Heart left ventricle (tissue), 16 donors: ENCODE measurements around the gene ASIC3. TPM values are rescaled to one million over a fixed set of nuclear protein-coding genes. Genes with fewer than 3 reads are reported as not detected.

Source experiments
- ATAC-seq, 4 donors: fragments of 200-7000 bp; cut with Tn5 transposase; one replicate each; pipeline ENCODE4 v1.9.1; 2020 to 2022; ENCODE audit warnings: moderate library complexity in 4 of 4, mild to moderate bottlenecking in 3 of 4, moderate number of reproducible peaks in 1 of 4
- DNase-seq, 5 donors: peaks; one replicate each; pipeline ENCODE4 v3.0.0-alpha.2; 2020
- H3K27ac ChIP-seq, 12 donors: fragments of 200-600 bp; sonication (generic) in 4 of 12; one replicate each; pipeline versions ENCODE4 v1.5.0 to v1.8.0; 2016 to 2022; ENCODE audit warnings: mild to moderate bottlenecking in 2 of 12
- H3K27me3 ChIP-seq, 9 donors: fragments of 200-600 bp; sonication (generic) in 2 of 9; one replicate each; pipeline versions ENCODE4 v1.5.1 to v1.8.0; 2016 to 2022; ENCODE audit warnings: mild to moderate bottlenecking in 3 of 9
- H3K36me3 ChIP-seq, 9 donors: fragments of 200-600 bp; sonication (generic) in 2 of 9; one replicate each; pipeline versions ENCODE4 v1.5.0 to v1.8.0; 2018 to 2022; ENCODE audit warnings: mild to moderate bottlenecking in 2 of 9
- H3K4me1 ChIP-seq, 12 donors: fragments of 200-600 bp; sonication (generic) in 4 of 12; one replicate each; pipeline versions ENCODE4 v1.5.0 to v1.8.0; 2016 to 2022; ENCODE audit warnings: mild to moderate bottlenecking in 3 of 12
- H3K4me3 ChIP-seq, 12 donors: fragments of 200-600 bp; sonication (generic) in 4 of 12; one replicate each; pipeline versions ENCODE4 v1.5.0 to v1.8.0; 2017 to 2022; ENCODE audit warnings: mild to moderate bottlenecking in 9 of 12, moderate library complexity in 4 of 12
- H3K9me3 ChIP-seq, 12 donors: fragments of 200-600 bp; sonication (generic) in 4 of 12; one replicate each; pipeline versions ENCODE4 v1.5.0 to v1.8.0; 2016 to 2022; ENCODE audit warnings: mild to moderate bottlenecking in 1 of 12
- CTCF ChIP-seq, 12 donors: fragments of 200-600 bp; sonication (generic) in 4 of 12; IDR thresholded peaks; one replicate each; pipeline versions ENCODE4 v1.5.0 to v1.8.0; 2018 to 2022; ENCODE audit warnings: antibody characterized with exemption in 12 of 12, mild to moderate bottlenecking in 5 of 12
- POLR2A ChIP-seq, 2 donors: fragments of 450-650 bp; IDR thresholded peaks; one replicate each; pipeline ENCODE4 v1.6.1; 2017; ENCODE audit warnings: antibody characterized with exemption in 2 of 2, mild to moderate bottlenecking in 2 of 2, moderate library complexity in 2 of 2
- WGBS, 4 donors: extraction: QIAGEN DNeasy Blood & Tissue Kit in 2 of 4; methylation state at CpG; one replicate each; pipeline versions ENCODE4 v1.1.5 to v1.1.7; 2013 to 2018; 5-methylcytosine and 5-hydroxymethylcytosine counted together
- intact Hi-C, 10 donors: fragments of 100-400 bp; cut with DNase I; formaldehyde crosslinking; loops; one replicate each; pipeline versions ENCODE4 v1.11.1 to v1.14.2; 2022
- polyA plus RNA-seq, 2 donors: library from polyadenylated mRNA; stranded (reverse); fragments of 200-250 nt; gene quantifications; one replicate each; pipeline ENCODE4 v1.2.3, GENCODE V29; 2013
- total RNA-seq, 9 donors: library from RNA; depleted of rRNA in 2 of 9; stranded (reverse); fragments of >200 nt in 2 of 9; fragmentation: NEBNext Ultra II Directional in 3 of 9; extraction: Animal tissue kit (Norgen Biotek cat#: 25700) in 3 of 9; gene quantifications; one replicate each; pipeline versions ENCODE4 v1.1.0 to v1.2.4, GENCODE V29; 2016 to 2023
- donor health status: ischemic (EF 13 %, LVEDD 7.1; RV severe dilation, severe dysfunction).
- donor health status: healthy with polysubstance abuse.
- donor health status: DM: no; HTN: yes; CAD: no.
- donor health status: DM: no; HTN: no; CAD: no.
- donor health status: ischemic (EF 25% LVEDD 6.9; RV normal size, moderate dysfunction).
- donor health status: ischemic (EF 25% LVEDD 5.7; RV mildly dilated, moderate dysfunction).
- donor health status: healthy.
- donor health status: DM: yes; HTN: yes; CAD: no.
- donor health status: ischemic (EF 35%, LVEDD 5.7; RV mildly dilated, moderate dysfunction).
- donor health status: nonischemic (EF 11% LVEDD 7.7; RV severe dilation, severe dysfunction).
- donor health status: DM: yes; HTN: yes; CAD: no.
- donor health status: PGD.
- donor health status: ischemic (EF 29% LVEDD 5.4; RV normal size, mild dysfunction).
- donor health status: nonischemic (EF 23%, LVEDD 6.1; RV moderate dilation, normal function).

ASIC3 gene
- total and polyA plus RNA-seq, 11 donors, result 2.7 to 12.9 (median 4.8) TPM

DNA sequence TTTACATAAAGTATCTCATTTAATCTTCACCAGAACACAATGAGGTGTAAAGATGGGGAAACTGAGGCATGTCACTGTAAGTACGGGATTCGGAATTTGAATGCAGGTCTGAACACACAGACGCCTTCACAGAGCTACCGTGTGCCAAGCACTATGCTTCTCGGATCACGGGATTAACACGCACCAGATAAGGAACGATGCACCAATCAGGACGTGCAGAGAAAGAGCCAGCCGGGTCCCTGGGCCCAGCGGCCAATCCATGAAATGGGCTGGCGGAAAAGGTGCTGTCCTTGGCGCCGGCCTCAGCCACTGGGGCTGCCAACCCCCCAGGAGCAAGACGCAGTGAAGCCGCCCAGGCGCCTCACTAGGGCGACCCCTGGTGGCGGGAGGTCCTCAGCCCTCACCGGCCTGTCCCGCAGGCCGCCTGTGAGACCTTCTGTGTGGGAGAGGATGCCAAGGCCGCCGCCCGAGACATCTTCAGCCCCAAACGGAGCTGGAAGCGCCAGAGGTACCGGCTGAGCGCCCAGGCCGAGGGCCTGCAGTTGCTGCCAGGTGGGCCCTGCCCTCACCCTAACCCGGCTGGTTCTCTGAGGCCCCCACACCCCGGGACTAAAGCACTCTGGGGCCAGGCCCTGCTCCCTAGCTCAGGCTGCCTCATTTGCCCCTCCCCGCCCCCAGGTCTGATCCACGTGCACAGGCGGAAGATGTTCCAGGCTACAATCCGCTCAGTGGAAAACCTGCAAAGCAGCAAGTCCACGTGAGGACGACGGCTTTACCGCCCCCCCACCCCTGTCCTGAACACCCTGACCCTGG lies 39.6 kb upstream of the ASIC3 start:
- Histone ChIP-seq H3K27ac (peak overlapping the region in 9 of 12 donors; percentile 3 to 73 (median 54)), H3K36me3 (peaks cover 0 to 23% (median 5%) of the 10 kb centered on the region in 9 donors), H3K4me1 (peaks cover 0 to 68% (median 36%) of the 10 kb centered on the region in 12 donors), H3K9me3 (no peaks in the 10 kb centered on the region), H3K27me3 (peaks cover 0 to 8% (median 0%) of the 10 kb centered on the region in 9 donors), H3K4me3 (peak overlapping the region in 10 of 12 donors; percentile 3 to 46 (median 38))
- intact Hi-C loops, result no loop called here
- TF ChIP-seq CTCF (IDR thresholded peaks at IDR 0.05) (peak; percentile 74 to 90 (median 84)), POLR2A (IDR thresholded peaks at IDR 0.05) (no peak)
- 35 to 44% (median 41%) methylated on average over 22 to 40 of the region's 40 CpGs for WGBS, 4 donors
- ATAC-seq (peak; percentile 57 to 74 (median 62)), DNase-seq (peak; percentile 74 to 91 (median 77))

DNA sequence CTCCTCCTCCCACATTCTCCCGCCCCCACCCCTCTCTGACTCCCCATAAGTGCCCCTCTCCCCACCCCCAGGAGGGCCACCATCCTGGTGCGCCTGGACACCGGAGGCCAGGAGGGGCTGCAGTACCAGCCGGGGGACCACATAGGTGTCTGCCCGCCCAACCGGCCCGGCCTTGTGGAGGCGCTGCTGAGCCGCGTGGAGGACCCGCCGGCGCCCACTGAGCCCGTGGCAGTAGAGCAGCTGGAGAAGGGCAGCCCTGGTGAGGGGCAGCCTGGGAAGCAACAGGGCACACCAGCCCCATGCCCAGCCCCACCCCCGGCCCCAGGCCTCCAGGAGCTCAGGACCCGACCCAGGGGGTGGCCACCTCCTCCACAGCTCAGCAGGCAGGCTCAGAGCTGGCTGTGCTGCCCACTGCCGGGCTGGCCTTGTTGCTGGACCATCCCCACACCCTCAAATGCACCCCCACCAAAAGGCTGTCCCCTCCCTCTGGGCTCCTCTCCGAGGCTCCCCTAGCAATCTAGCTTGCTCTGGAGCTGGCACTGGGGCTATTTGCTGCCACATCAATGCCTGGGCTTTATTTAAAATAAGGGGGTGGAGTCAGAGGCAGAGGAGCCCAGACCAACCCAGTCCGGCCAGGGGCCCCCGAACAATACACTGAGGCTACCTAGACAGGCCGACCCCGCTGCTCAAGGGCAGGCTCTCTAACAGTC lies 38.8 kb upstream of the ASIC3 start:
- ATAC-seq (no peak), DNase-seq (no peak)
- Histone ChIP-seq H3K27ac (no peak overlapping the region), H3K4me1 (peaks cover 0 to 76% (median 38%) of the 10 kb centered on the region in 12 donors), H3K27me3 (peaks cover 0 to 11% (median 0%) of the 10 kb centered on the region in 9 donors), H3K4me3 (no peak overlapping the region), H3K9me3 (no peaks in the 10 kb centered on the region), H3K36me3 (peaks cover 0 to 17% (median 5%) of the 10 kb centered on the region in 9 donors)
- intact Hi-C loops, result no loop called here
- 70 to 79% (median 76%) methylated on average over 12 to 22 of the region's 22 CpGs for WGBS, 4 donors
- TF ChIP-seq CTCF (IDR thresholded peaks at IDR 0.05), result no peak
- no peak for TF ChIP-seq POLR2A (IDR thresholded peaks at IDR 0.05)

DNA sequence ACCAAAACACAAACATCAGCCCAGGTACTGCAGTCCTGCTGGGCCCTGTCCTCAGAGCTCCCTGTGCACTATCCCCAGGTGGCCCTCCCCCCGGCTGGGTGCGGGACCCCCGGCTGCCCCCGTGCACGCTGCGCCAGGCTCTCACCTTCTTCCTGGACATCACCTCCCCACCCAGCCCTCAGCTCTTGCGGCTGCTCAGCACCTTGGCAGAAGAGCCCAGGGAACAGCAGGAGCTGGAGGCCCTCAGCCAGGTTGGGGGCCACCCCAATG lies 38.4 kb upstream of the ASIC3 start:
- intact Hi-C loops, result no loop called here
- Histone ChIP-seq H3K4me1 (peaks cover 0 to 80% (median 39%) of the 10 kb centered on the region in 12 donors), H3K4me3 (no peak overlapping the region), H3K27me3 (peaks cover 0 to 14% (median 0%) of the 10 kb centered on the region in 9 donors), H3K36me3 (peaks cover 0 to 13% (median 5%) of the 10 kb centered on the region in 9 donors), H3K27ac (peak overlapping the region in 1 of 12 donors; percentile 42), H3K9me3 (no peaks in the 10 kb centered on the region)
- ATAC-seq (no peak), DNase-seq (no peak)
- TF ChIP-seq CTCF (IDR thresholded peaks at IDR 0.05) (no peak), POLR2A (IDR thresholded peaks at IDR 0.05) (no peak)
- 53 to 83% (median 67%) methylated on average over 1 to 7 of the region's 7 CpGs for WGBS, 4 donors
